ENCODE measurements around the gene COL23A1.

COL23A1 gene

GRCh38 chr5:178476531-178476930 is 113.7 kb downstream of the COL23A1 start:
- H3K9ac ChIP-seq (ENCODE audit: low read length) = no peak overlapping the region
- H3K27me3 ChIP-seq (ENCODE audit: control insufficient read depth, insufficient read depth, low read length) = no peaks in the 10 kb centered on the region
- no peaks in the 10 kb centered on the region for H3K36me3 ChIP-seq (ENCODE audit: control insufficient read depth, low read depth, low read length)
- H3K4me3 ChIP-seq (ENCODE audit: low read length) = no peak overlapping the region
- no peaks in the 10 kb centered on the region for H3K4me1 ChIP-seq (ENCODE audit: control insufficient read depth, low read depth, low read length)
- no peak overlapping the region for H3K27ac ChIP-seq (ENCODE audit: low read length)
- H3K9me3 ChIP-seq (ENCODE audit: control insufficient read depth, low read depth, low read length) = no peaks in the 10 kb centered on the region

GRCh38 chr5:178475422-178475821 is 114.8 kb downstream of the COL23A1 start:
- Histone ChIP-seq H3K36me3 (ENCODE audit: control insufficient read depth, low read depth, low read length) (no peaks in the 10 kb centered on the region), H3K4me3 (ENCODE audit: low read length) (no peak overlapping the region), H3K27ac (ENCODE audit: low read length) (no peak overlapping the region), H3K4me1 (ENCODE audit: control insufficient read depth, low read depth, low read length) (no peaks in the 10 kb centered on the region), H3K9me3 (ENCODE audit: control insufficient read depth, low read depth, low read length) (no peaks in the 10 kb centered on the region), H3K27me3 (ENCODE audit: control insufficient read depth, insufficient read depth, low read length) (no peaks in the 10 kb centered on the region), H3K9ac (ENCODE audit: low read length) (no peak overlapping the region)

DNA sequence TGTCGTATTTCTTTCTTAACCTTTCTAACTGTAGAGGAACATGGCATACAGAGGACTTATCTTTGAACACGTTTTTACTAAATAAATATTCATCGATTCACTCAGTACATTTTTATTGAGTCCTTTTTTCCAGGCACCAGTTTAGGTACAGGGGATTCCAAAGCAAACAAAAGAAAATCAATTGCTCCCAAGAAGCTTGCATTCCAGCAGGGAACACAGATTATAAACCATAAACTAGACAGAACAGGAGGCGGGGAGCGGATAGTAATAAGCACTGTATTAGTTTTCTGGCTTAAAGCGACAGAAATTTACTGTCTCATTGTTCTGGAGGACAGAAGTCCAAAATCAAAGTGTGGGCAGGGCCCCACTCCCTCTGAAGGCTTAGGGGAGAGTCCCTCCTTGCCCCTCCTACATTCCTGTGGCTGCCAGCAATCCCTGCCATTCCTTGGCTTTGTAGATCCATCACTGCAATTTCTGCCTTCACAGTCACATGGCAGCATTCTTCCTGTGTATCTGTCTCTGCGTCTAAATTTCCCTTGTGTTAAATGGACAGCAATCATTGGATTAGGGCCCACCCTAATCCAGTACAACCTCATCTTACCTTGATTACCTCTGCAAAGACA is 115.5 kb downstream of the COL23A1 start:
- Histone ChIP-seq H3K27me3 (ENCODE audit: control insufficient read depth, insufficient read depth, low read length) (no peaks in the 10 kb centered on the region), H3K27ac (ENCODE audit: low read length) (no peak overlapping the region), H3K36me3 (ENCODE audit: control insufficient read depth, low read depth, low read length) (no peaks in the 10 kb centered on the region), H3K4me1 (ENCODE audit: control insufficient read depth, low read depth, low read length) (no peaks in the 10 kb centered on the region), H3K9me3 (ENCODE audit: control insufficient read depth, low read depth, low read length) (no peaks in the 10 kb centered on the region), H3K9ac (ENCODE audit: low read length) (no peak overlapping the region), H3K4me3 (ENCODE audit: low read length) (no peak overlapping the region)

- no peak overlapping the region for H3K27ac ChIP-seq (ENCODE audit: low read length)
- no peaks in the 10 kb centered on the region for H3K9me3 ChIP-seq (ENCODE audit: control insufficient read depth, low read depth, low read length)
- H3K36me3 ChIP-seq (ENCODE audit: control insufficient read depth, low read depth, low read length) = no peaks in the 10 kb centered on the region
- H3K9ac ChIP-seq (ENCODE audit: low read length) = no peak overlapping the region
- no peak overlapping the region for H3K4me3 ChIP-seq (ENCODE audit: low read length)
- H3K4me1 ChIP-seq (ENCODE audit: control insufficient read depth, low read depth, low read length) = no peaks in the 10 kb centered on the region
- H3K27me3 ChIP-seq (ENCODE audit: control insufficient read depth, insufficient read depth, low read length) = no peaks in the 10 kb centered on the region
Measured at GRCh38 chr5:178473854-178474253, 116.3 kb downstream of the COL23A1 start.

DNA sequence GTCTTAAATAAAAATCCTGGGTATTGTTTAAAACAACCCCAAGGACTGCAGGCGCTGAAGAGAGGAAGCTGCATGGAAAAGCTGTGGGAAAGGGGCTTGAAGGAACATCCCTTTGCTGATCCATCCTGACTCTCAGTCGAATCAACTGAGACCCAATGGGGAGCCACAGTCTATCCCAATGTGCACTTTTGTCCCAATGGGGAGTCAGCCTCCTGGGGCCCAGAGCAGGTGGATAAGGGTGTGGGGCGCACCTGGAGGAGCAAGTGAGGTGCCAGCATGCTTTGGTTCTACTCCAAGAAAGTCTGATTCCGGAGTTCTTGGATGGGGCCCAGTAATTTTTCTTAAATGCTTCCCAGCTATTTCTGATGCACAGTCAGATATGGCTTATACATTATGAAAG is 118.1 kb downstream of the COL23A1 start:
- Histone ChIP-seq H3K9me3 (ENCODE audit: control insufficient read depth, low read depth, low read length) (no peaks in the 10 kb centered on the region), H3K4me3 (ENCODE audit: low read length) (no peak overlapping the region), H3K27ac (ENCODE audit: low read length) (no peak overlapping the region), H3K9ac (ENCODE audit: low read length) (no peak overlapping the region), H3K4me1 (ENCODE audit: control insufficient read depth, low read depth, low read length) (no peaks in the 10 kb centered on the region), H3K27me3 (ENCODE audit: control insufficient read depth, insufficient read depth, low read length) (no peaks in the 10 kb centered on the region), H3K36me3 (ENCODE audit: control insufficient read depth, low read depth, low read length) (no peaks in the 10 kb centered on the region)

DNA sequence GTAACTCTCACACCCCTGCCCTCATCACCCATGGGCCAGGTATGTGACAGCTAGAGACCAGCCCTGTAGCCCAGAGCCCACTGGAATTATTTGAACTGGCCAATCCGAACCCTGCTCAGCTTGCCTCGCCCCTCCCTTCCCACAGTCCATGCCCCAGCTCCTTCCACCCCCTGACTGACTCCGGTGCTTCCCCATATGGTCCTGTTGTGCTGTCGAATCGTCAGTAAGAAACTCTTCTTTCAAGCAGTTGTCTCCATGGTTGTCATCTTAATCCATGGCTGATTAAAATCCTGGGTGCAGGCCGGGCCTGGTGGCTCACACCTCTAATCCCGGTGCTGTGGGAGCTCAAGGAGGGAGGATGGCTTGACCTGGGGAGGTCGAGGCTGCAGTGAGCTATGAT is 118.5 kb downstream of the COL23A1 start:
- Histone ChIP-seq H3K36me3 (ENCODE audit: control insufficient read depth, low read depth, low read length) (no peaks in the 10 kb centered on the region), H3K27me3 (ENCODE audit: control insufficient read depth, insufficient read depth, low read length) (no peaks in the 10 kb centered on the region), H3K4me3 (ENCODE audit: low read length) (no peak overlapping the region), H3K27ac (ENCODE audit: low read length) (no peak overlapping the region), H3K9me3 (ENCODE audit: control insufficient read depth, low read depth, low read length) (no peaks in the 10 kb centered on the region), H3K4me1 (ENCODE audit: control insufficient read depth, low read depth, low read length) (no peaks in the 10 kb centered on the region), H3K9ac (ENCODE audit: low read length) (no peak overlapping the region)

- H3K9me3 ChIP-seq (ENCODE audit: control insufficient read depth, low read depth, low read length) = no peaks in the 10 kb centered on the region
- H3K27ac ChIP-seq (ENCODE audit: low read length) = no peak overlapping the region
- no peaks in the 10 kb centered on the region for H3K27me3 ChIP-seq (ENCODE audit: control insufficient read depth, insufficient read depth, low read length)
- H3K4me1 ChIP-seq (ENCODE audit: control insufficient read depth, low read depth, low read length) = no peaks in the 10 kb centered on the region
- no peak overlapping the region for H3K9ac ChIP-seq (ENCODE audit: low read length)
- no peaks in the 10 kb centered on the region for H3K36me3 ChIP-seq (ENCODE audit: control insufficient read depth, low read depth, low read length)
- H3K4me3 ChIP-seq (ENCODE audit: low read length) = no peak overlapping the region
Measured at GRCh38 chr5:178470760-178471025, 119.5 kb downstream of the COL23A1 start.

GRCh38 chr5:178469975-178470759 is 120.0 kb downstream of the COL23A1 start:
- Histone ChIP-seq H3K27ac (ENCODE audit: low read length) (no peak overlapping the region), H3K4me3 (ENCODE audit: low read length) (no peak overlapping the region)

DNA sequence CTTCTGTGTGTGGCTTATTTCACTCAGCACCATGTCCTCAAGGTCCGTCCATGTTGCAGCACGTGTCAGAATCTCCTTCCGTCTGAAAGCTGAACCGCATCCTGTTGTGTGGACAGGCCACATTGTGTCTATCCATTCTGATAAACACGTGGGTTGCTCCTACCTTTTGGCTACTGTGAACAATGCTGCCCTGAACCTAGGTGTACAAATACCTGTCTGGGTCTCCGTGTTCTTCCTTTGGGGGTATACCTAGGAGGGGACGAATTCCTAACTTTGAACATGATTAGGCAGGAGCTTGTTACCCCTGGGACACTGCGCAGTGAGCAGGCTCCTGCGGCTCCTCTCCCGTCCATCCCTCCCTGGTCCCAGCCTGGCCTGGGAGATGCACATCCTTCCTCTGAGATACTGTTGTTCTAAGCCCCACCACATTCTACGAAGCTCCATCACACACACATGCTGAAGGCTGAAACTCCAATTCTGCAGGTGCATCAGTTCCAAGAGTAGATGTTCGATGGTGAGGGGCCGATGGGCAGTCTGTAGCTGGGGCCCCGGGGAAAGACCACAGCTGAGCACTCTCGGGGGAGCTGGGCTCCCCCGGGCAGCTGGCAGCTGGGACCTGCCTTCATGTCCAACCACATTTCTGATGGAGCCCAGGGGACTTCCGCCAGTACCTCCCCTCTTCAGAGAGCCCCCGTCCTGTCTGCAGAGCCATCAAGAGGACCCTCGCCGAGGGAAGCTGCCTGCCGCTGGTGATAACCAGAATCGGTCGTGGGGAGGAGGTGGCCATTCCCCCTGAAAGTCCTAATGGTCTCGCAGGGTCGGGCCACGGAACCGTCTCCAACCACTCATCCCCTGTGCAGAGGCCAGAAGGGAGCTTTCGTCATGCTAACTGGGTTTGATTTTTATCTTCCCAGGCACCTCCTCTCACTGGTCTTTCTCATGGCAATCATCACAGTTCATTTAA is 120.9 kb downstream of the COL23A1 start:
- no peak overlapping the region for H3K4me3 ChIP-seq (ENCODE audit: low read length)
- no peaks in the 10 kb centered on the region for H3K9me3 ChIP-seq (ENCODE audit: control insufficient read depth, low read depth, low read length)
- H3K9ac ChIP-seq (ENCODE audit: low read length) = no peak overlapping the region
- H3K27ac ChIP-seq (ENCODE audit: low read length) = no peak overlapping the region
- H3K36me3 ChIP-seq (ENCODE audit: control insufficient read depth, low read depth, low read length) = no peaks in the 10 kb centered on the region
- H3K4me1 ChIP-seq (ENCODE audit: control insufficient read depth, low read depth, low read length) = no peaks in the 10 kb centered on the region
- no peaks in the 10 kb centered on the region for H3K27me3 ChIP-seq (ENCODE audit: control insufficient read depth, insufficient read depth, low read length)

More at GRCh38 chr5:178469975-178470759, 120.0 kb downstream of the COL23A1 start:
- no peaks in the 10 kb centered on the region for H3K4me1 ChIP-seq (ENCODE audit: control insufficient read depth, low read depth, low read length)
- no peaks in the 10 kb centered on the region for H3K9me3 ChIP-seq (ENCODE audit: control insufficient read depth, low read depth, low read length)
- H3K36me3 ChIP-seq (ENCODE audit: control insufficient read depth, low read depth, low read length) = no peaks in the 10 kb centered on the region
- no peaks in the 10 kb centered on the region for H3K27me3 ChIP-seq (ENCODE audit: control insufficient read depth, insufficient read depth, low read length)
- H3K9ac ChIP-seq (ENCODE audit: low read length) = no peak overlapping the region

GRCh38 chr5:178468196-178468685 is 122.0 kb downstream of the COL23A1 start:
- Histone ChIP-seq H3K9ac (ENCODE audit: low read length) (no peak overlapping the region), H3K4me1 (ENCODE audit: control insufficient read depth, low read depth, low read length) (peaks cover 6% of the 10 kb centered on the region), H3K36me3 (ENCODE audit: control insufficient read depth, low read depth, low read length) (no peaks in the 10 kb centered on the region), H3K9me3 (ENCODE audit: control insufficient read depth, low read depth, low read length) (no peaks in the 10 kb centered on the region), H3K27me3 (ENCODE audit: control insufficient read depth, insufficient read depth, low read length) (no peaks in the 10 kb centered on the region), H3K4me3 (ENCODE audit: low read length) (no peak overlapping the region), H3K27ac (ENCODE audit: low read length) (no peak overlapping the region)

DNA sequence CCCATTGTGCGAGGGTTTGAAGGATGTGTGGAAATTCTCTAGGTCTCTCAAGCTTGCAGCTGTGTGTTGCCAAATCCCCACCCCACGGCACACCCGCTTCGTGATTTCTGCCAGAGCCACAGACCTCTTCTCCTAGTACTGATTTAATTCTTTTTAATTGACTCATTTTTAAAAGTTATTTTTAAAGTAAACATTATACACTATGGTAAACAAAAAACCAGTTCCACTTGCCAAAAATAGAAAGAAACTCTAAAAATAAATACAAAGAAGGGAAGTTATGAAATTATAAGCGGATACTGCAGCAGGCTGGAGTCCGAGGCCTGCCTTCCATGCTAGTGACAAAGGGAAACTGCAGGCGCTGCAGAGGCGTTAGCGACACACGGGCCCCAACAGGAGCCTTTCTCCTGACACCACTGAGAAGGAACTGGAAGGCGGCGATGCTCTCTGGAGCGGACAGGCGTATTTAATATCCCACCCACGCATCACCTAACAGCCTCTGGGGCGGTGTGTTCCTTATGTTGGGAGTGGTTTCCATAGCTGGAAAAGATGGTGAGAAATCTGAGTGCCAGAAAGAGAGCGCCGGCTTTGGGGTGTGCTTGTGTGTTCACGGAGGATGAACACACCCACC is 122.5 kb downstream of the COL23A1 start:
- Histone ChIP-seq H3K9me3 (ENCODE audit: control insufficient read depth, low read depth, low read length) (no peaks in the 10 kb centered on the region), H3K4me3 (ENCODE audit: low read length) (no peak overlapping the region), H3K27me3 (ENCODE audit: control insufficient read depth, insufficient read depth, low read length) (no peaks in the 10 kb centered on the region), H3K36me3 (ENCODE audit: control insufficient read depth, low read depth, low read length) (no peaks in the 10 kb centered on the region), H3K9ac (ENCODE audit: low read length) (no peak overlapping the region), H3K4me1 (ENCODE audit: control insufficient read depth, low read depth, low read length) (peaks cover 11% of the 10 kb centered on the region), H3K27ac (ENCODE audit: low read length) (no peak overlapping the region)
